HG03521 (cell line): ENCODE measurements around the gene ABCB8.

Source experiments
- ATAC-seq: cut with Tn5 transposase; IDR thresholded peaks from one replicate; pipeline ENCODE4 v1.9.1; 2021; ENCODE audit warnings: mild to moderate bottlenecking, moderate library complexity; ENCODE audit not compliant: unreplicated experiment

The ABCB8 gene

DNA sequence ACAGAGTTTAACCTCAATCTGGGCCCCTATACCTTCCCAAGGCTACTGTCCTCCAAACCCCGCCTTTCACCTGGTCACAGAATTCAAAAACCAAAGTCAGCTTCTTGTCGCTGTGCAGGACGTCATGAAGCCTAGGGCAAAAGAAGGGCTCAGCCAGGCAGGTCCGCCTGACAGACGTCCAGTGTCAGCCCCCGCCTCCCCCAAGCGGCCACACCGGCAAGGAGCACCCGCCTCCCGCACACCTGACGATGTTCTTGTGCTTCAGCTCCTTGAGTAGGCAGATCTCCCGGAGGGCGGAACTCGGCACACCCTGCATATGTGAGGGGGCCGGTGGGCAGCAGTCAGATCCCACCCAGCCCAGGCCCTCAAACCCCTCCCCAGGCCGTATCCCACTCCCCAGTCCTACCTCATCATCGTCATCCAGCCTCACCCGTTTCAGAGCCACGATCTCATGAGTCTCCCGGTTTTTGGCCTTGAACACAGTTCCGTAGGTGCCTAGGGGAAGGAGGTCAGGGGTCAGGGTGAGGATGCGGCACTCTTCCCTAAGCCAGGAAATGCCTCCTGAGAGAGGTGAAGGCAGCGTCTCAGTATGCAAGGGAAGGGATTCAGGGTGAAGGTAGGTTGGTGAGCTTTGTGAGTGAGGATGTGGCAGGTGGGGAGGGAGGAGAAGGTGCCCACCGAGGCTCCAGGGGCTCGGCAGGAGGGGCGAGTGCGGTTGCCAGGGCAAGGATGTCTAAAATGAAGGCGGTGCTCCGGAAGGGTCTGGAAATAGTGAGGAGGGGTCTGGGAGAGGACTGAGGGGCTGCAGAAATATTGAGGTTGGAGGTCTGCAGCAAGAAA lies 28.6 kb downstream of the ABCB8 start:
- ATAC-seq, result no peak

DNA sequence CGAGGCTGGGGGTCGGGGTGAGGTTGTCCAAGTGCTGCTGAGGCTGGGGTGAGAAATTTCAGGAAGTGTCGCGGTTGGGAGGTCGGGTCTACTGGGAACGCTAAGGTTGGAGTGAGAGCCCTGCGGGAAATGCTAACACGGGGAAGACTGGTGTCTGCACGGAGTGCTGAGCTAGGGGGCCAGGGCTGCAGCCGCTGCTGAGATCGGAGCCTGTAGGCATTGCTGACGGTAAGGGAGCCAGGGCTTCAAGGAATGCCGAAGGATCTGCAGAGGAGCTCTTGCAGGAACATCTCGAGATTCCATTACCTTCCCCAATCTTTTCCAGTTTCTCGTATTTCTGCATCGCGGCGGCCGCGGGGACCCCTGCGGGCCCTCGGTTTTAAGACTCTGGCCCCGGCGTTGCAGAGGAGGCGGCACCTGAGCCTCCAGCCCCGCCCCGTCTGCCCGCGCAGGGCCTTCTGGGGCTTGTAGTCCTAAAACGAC lies 29.3 kb downstream of the ABCB8 start, which contains the start of gene CDK5:
Gene CDK5, minus strand, starts transcription at position 392 of the 483 bp plus-strand sequence. Its CDS starts 49 bp downstream, at position 343.
- ATAC-seq, result peak; percentile 7

GRCh38 chr7:151057989-151058780 lies 29.9 kb downstream of the ABCB8 start:
- peak; percentile 84 for ATAC-seq

- no peak for ATAC-seq
These were observed 30.6 kb downstream of the ABCB8 start for GRCh38 chr7:151058781-151059366.

DNA sequence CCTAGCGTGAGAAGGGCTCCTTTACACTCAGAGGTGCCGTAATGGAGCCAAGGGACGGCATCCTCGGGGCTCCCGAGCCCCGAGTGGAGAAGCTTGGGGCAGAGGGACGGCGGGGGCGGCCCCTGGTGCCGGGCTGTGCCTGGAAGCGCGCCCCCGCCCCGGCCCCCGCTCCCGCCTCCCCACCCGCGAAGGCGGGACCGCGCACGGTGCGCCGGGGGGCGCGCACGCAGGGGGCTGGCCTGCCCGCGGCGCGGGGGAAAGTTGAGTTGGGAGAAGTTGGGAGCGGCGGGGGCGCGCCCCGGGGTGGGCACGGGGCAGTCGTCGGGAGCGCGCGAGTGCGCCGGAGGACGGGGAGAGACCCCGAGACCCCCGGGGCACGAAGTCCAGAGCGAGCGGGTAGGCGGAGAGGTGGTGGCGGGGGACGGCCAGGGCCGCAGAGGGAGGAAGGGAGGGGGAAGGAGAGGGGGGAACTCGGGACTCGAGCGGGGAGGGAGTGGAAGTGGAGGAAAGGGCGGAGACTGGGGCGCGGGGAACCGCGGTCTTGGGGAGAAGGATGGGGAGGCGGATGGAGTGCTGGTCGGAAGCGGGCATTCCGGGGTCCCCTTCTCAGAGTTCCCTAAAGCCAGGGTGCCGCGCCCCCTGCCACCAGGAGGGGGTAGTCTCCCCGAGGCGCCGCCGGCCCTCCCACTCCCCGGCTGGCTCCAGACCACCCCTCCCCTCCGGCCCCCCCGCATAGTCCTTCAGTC lies 31.3 kb downstream of the ABCB8 start, which contains the start of gene SLC4A2:
Gene SLC4A2, plus strand, starts transcription at position 223 of the 746 bp plus-strand sequence. CDS start 2,399 bp downstream, outside the sequence.
- peak; percentile 25 for ATAC-seq

GRCh38 chr7:151060113-151060415 lies 31.8 kb downstream of the ABCB8 start:
- no peak for ATAC-seq

DNA sequence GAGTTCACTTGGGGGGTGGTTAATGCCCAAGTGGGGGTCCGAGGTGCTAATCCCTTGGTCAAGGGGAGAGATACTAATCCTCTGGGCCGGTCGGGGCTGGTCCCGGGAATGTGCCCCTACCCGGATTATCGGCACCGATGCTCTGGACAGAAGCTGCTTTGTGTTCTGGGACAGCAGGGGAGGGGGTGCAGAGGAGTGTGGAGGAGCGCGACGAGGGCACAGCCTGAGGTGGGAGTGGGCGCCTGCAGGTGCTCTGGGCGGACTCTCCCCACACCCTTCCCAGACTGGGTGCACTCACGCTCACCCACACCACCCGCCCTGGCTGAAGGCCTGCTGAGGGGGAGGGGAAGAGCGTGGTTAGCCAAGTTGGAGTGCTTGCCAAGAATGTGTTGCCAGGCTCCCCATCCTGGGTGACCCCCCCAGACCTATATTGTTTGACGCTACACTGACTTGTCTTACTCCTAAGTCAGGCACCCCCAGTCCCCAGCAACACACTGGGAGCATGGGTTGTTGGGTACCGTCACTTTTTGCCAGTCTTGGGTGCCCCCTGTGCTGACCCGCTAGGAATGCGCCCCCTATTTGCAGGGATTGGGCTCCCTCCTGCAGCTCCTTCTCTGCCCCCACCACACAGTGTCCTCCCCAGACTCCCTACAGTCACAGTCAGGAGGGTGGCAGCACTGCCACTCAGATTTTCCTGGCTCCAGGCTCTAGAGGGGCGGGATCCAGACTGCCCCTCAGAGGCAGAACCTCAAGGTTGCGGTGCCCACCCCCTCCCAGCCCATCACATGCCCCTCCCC lies 32.4 kb downstream of the ABCB8 start:
- no peak for ATAC-seq

- no peak for ATAC-seq
These were observed 33.2 kb downstream of the ABCB8 start for GRCh38 chr7:151061213-151062110.

DNA sequence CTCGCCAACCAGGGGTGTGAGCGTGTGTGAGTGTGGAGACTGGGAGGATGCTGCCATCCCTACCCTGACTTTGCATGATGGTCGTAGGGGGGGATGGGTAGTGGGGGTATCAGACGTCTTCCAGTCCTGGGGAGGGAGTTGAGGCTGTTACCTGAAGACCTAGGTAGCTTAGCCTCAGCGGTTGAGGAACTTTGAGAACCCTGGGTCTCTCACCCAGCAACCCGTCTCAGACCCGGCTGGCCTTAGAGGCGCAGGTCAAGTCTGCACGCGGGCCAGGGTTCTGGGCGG lies 33.8 kb downstream of the ABCB8 start:
- ATAC-seq, result no peak

GRCh38 chr7:151062399-151063211 lies 34.4 kb downstream of the ABCB8 start:
- ATAC-seq, result no peak

GRCh38 chr7:151063212-151063561 lies 34.9 kb downstream of the ABCB8 start:
- no peak for ATAC-seq

GRCh38 chr7:151064454-151064853 lies 36.2 kb downstream of the ABCB8 start:
- no peak for ATAC-seq

DNA sequence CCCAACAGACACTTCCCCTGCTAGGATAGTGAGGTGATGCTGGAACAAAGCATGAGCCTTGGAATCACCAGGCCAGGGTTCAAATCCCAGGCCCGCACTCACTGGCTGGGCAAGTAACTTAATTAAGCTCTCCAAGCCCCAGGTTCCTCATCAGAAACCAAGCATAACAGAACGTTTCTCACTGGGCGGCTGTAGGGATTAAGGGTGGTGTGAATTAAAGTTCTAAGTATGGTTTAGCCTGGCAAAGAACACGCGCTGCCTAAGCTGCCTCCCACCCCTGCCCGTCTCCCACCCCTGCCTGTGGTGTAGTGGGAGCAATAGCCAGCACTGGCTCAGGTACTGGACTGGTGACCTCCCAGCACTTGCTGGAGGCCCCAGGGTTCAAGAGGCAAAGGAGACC lies 36.7 kb downstream of the ABCB8 start:
- no peak for ATAC-seq

- ATAC-seq, result no peak
These were observed 37.3 kb downstream of the ABCB8 start for GRCh38 chr7:151065516-151065915.

- no peak for ATAC-seq
These were observed 38.2 kb downstream of the ABCB8 start for GRCh38 chr7:151066273-151066974.

DNA sequence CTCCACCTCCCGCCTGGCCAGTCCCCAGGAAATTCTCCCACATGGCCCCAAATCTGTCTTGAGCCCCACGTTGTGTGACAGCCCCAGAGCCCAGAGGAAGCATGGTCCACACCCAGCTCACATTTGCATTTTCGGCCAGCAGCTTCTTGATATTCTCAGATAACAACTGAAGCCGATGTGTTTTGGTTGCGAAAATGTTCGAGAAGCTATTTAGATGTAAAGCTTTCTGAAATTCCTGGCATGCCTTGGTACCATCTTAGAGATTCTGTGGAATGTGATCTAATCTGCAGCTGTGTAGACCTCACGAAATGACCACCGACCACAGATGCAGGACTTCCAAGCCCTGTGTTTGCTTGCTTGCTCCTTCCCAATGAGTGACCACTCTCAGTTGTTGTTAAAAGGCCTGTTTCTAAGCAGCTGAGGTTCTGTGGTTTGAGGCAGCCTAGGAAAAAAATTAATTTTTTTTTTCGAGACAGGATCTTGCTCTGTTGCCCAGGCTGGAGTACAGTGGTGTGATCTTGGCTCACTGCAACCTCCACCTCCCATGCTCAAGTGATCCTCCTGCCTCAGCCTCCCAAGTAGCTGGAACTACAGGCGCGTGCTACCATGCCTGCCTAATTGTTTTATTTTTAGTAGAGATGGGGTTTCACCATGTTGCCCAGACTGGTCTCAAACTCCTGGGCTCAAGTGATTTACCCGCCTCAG lies 40.0 kb downstream of the ABCB8 start:
- ATAC-seq, result no peak
